GM21447 (cell line): ENCODE results near the gene OMP.
"Not testable (repeated sequence)": the region's sequence is repeated elsewhere in the genome, so short reads cannot be mapped to it uniquely, and the experiment has no call there.

ENCODE experiments used
- ATAC-seq: cut with Tn5 transposase; IDR thresholded peaks from one replicate; pipeline ENCODE4 v1.9.1; 2021; ENCODE audit not compliant: unreplicated experiment

The OMP gene

DNA sequence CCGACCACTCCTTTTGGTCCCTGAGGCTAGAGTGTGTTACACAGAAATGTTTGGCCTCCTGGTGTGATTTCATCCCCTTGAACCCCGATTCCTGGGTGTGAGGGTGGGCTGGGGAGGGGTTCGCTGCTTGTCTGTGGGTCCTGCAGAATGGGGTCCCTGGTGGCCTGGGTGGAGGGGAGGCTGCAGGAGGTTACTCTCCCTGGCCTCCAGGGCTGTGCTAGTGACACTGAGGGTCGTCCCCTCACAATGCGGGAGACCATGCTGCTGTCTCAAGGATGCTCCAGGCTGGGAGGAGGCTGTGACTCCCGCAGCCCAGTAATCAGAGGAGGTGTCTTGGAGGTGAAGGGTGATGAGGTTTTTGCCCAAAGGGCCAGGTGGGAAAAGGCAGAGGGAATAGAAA is 17.0 kb upstream of the OMP start:
- no peak for ATAC-seq

DNA sequence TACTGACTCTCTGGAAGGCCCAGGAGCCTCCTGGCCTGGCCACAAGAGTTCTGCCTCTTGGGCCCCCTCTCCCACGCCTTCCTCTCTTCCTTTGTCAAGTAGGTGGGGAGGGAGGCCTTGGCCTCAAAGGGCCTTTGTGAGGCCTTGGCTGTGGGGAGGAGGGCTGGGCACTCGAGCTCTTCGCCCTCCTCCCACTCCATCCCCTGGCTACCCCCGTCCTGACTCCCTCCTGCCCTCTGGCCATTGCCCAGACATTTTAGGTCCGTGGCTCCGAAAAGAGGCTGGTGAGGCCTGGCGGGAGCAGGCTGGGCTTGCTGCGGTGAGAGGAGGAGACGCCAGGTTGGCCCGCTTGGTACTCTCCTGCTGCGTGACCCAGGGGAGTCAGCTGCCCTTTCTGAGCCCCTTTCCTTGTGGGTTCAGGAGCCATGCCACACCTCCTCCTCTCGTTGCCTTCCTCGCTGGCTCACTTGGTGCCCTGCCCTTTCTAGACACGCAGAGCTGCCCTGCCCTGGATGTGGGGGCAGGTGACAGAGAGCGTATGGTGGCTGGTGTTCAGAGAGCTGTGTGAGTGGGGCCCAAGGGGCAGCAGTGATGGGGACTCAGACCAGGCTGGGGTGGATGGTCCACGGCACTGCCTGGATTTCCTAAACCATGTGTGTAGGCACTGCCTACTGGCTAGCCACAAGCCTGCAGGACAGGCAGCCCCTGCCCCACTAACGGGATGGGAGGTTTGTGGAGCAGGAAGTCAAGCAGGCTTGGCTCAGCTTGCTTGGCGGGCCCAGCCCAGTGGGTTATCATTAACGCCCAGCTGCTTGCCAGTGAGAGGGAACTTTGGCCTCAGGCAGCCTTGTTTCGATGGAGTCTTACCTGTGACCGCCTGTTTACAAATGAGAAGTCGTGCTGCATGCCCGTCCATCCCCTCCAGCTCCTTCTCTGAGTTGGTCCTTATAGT is 15.8 kb upstream of the OMP start:
- ATAC-seq = no peak

DNA sequence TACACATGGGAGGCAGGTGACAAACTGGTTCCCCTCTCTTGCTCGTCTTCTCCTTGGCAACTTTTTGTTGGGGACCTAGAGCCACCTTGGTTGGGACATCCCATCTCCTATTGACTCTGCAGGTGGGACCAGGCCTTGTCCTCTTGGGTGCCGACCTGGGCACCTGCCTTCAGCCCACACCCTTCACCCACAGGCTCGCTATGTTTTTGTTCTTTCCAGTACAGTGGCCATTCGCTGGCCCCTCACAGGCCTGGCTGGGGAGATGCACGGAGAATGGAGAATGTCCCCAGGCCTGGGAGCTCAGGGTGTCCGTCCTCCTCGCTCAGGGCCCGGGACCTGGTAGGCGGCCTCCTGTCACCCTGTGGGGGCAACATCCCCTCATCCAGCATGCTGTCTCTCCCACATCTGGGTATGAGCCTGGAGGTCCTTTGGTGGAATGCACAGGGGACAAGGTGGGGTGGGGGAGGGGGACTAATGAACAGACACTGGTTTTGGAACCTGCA is 14.9 kb upstream of the OMP start:
- no peak for ATAC-seq

DNA sequence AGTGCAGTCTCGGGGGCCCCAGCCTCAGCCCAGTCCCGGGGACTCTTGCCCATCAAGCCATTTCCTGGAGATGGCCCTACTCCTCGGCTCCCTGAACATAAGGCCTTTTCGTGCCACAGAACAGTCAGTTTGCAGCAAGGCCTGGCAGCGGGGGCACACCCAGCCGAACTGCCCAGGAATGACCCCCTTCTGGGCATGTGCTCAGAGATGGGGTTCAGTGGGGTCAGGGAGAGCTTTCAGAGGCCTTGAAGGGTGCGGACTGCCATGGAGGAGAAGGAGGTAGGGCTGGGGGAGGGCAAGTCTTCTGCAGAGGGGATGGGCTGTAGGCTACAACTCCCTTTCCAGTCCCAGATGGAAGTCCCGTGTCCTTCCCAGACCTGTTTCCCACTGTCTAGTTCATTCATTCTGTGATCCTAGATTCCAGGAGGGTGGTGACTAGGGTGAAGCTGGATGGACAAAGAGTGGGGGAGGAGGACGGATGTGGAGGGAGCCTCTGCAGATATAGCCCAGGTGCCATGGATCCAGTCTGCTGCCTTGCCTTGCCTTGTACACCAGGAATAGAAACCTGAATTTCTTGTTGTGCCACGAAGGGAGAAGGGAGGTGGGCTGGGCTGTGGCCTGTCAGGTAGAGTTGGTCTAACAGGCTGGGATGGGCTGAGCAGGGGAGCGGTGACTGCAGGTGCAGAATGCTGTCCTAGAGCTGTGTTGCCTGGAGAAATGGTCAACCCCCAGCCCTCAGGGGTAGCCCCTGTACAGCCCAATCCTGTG is 14.2 kb upstream of the OMP start:
- ATAC-seq = no peak

DNA sequence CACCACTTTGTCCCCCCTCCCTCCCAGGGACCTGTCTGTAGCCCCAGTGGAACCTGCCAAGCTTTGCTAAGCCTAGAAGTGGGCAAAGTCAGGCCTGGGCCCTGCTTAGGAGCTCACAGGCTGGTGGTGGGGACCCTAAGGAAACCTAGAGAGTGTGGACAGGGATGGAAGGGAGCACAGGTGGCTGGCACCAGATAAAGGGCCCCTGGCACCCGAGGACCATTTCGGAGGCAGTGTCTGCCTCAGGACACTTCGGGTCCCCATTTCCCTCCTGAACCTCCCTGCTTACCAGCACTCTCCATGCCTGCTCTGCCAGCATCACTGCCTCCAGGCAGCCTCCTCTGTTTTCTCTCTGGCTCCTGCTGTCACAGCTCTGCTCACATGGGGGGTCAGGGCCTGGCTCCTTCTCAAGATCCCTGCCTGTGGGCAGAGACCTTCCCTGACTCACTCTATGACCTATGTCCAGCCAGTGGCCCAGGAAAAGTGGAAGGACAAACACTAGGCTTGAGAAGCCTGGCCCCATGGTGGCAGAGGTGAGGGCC is 13.6 kb upstream of the OMP start:
- ATAC-seq = no peak

DNA sequence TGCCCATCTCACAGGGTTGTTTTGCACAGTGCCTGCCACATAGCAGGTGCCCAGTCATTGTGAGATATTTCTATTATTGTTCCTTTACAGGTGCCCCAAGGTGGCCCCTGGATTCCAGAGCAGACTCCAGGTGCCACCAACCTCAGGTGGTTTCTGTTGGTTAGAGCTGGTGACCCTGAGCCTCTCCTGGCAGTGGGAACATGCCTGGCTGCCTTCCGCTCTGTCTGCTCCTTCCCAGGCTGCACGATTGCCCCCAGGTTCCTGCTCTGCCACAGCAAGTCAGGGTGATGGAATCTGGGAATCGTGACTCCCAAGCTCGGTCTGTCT is 12.6 kb upstream of the OMP start:
- no peak for ATAC-seq

DNA sequence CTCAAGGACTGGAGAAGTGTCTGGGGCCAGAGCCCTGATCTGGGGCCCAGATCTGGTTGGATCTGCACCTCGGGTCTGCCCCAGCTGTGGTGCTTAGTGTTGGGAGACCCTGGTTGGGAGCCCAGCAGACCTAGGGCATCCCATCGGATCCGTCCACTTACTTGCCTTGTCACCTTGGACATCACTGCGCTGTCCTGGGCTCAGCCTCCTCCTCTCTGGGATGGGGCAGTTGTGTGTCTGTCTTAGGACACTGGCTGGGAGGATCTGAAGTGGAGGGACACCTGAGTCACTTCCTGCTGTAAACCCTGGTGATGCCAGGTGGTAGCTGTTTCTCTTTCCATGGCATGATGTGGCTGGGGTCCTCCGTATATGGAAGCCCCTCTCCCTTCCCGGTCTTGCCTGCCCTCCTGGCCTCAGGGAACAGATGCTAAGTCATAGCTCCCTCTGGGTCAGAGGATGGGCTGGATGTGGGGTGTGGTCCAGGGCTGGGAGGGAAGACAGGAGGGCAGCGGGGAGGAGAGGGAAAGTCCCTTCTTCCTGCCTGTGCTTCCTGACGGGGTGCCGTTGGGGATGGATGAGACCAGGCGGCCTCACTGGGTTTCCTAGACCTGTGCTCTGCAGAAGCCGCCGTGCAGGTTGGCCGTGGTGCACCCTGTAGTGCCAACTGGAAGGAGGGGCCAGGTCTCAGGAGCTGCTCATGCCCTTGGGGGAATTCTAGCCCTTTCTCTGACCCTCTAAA is 12.1 kb upstream of the OMP start:
- ATAC-seq = no peak

DNA sequence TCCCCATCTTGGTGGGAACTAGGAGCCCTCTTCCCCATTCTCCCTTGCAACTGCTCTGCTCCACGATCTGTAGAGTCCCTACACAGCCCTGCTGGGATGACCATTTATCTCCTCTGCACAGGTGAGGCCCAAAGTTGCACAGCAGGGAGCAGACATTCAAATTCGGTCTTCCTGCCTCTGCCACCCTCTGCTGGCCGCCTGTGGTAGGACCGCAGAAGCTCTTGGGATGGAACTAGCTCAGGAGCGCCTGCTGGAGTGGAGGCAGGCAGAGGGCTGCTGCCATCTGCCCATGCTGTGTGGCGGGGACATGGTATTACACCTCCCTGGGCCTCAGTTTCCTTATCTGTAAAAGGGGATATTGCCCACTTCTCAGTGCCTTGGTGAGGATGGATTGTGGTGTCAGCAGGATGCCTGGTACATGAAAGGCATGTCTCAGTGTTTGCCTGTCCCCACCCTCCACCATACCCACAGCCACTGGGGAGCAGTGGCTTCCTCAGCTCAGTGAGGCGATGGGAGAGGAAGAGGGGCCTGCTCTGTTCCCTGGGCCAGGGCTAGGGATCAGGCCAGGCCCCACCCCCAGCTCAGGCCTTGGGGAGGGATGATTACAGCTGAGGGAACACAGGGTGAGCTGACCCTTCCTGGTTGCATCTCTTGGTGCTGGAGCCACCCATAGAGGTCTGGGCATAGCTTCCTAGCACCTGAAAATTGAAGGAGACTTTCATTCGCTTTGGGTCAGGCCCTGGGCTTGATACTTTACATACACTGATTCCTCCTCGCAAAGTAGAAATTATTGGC is 11.3 kb upstream of the OMP start:
- ATAC-seq = peak; percentile 93

DNA sequence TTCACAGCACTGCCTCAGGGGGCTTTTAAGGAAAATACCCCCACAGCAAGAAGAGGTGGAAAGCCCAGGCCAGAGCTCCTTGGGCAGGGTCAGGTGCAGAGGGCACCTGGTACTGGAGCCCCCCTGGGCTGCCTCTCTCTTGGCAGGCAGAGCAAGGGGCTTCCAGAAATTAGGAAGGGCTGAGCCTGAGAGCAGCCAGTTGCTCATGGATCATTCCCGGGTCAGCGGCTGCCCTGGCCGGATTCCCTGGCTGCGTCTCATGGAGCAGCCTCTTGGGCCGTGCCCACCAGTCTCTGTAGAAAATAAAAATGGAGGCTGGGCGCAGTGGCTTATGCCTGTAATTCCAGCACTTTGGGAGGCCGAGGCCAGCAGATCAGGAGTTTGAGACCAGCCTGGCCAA is 10.3 kb upstream of the OMP start:
- no peak for ATAC-seq

DNA sequence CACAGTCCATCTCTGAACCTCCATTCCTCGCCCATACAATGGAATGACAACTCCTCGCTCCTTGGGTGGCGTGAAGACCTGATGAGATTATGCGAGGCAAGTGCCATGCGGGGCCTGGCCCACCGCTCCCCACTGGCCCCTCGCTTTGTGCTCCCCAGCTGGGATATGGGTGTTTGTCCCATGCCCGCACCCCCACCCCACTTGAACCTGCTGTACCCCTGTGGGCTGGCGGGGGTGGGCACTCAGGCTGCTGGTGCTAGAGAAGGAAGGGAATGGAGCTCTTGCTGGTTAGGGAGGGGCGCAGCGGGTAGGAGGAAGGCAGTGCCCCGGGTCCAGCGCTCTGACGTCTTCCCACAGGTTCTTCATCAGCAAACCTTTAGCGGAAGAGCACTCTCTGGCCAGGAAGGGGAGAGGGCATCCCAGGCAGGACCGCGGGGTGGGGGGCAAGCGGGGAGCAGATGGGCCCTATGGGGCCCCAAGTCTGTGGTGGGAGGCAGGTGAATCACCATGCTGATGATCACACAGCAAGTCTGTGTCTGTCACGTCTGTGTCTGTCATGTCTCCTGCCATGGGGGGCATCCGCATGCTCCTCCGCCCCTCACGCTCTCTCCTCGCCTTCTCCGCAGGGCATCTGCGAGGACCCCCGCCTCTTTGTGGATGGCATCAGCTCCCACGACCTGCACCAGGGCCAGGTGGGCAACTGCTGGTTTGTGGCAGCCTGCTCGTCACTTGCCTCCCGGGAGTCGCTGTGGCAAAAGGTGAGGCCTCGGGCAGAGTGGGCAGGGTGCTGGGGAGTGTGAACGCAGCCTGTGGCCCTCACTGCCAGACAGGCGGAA is 9.4 kb upstream of the OMP start:
- ATAC-seq = no peak

DNA sequence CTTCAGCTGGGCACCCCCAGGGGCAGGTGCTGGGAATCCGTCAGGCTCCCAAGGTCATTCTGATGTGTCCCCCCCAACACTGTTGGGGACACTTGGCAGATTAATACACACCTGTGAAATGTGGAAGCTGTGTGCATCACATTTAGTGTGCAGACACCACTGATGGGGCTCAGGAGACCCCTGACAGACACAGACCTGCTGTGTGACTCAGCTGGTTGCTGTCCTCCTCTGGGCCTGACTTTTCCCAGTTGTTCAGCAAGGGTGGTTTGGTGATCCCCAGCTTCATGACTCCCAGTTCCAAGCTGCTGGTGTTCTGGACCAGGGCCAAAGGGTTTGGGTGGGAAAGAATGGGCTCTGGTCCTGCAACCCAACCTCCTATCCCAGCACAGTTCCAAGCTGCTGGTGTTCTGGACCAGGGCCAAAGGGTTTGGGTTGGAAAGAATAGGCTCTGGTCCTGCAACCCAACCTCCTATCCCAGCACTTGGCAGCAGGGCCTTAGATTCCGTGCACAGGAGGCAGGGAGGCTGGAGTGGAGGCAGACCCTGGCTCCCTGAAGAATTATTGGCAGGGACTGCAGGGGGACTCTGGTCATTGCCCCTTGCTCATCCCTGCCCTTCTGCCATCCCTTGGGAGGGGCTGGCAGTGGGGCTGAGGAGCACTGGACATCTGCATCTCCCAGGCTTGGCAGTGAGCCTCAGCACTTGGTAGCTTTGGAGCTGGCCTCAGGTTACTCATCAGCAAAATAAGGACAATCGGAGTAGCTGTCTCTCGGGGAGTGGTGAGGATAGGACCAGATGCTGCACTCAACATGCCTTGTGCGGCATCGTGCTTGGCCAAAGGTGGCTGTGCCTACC is 8.4 kb upstream of the OMP start:
- ATAC-seq = no peak

DNA sequence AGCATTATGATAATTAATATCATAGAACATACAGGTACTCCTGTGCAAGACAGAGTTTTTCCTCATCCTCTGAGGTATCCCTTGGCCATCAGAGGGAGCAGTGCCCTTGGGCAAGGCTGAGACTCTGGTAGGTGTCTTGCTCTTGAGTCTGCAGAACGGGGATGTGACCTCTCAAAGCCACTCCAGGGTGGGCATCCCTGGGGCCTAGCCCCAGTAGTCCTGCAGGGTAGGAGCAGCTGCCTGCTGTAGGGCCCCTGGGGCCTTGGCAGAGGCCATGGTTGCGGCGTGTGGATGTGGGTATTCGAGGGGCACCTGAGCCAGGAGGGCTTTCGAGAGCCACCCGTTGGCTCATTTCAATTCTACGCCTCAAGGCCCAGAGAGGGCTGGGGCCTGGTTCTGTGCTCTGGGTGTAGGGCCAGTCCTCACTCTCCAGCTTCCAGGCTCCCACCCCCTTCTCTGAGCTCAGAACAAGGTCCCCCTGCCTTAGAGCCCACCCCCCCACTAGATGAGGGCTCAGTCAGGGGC is 7.7 kb upstream of the OMP start:
- ATAC-seq = no peak

DNA sequence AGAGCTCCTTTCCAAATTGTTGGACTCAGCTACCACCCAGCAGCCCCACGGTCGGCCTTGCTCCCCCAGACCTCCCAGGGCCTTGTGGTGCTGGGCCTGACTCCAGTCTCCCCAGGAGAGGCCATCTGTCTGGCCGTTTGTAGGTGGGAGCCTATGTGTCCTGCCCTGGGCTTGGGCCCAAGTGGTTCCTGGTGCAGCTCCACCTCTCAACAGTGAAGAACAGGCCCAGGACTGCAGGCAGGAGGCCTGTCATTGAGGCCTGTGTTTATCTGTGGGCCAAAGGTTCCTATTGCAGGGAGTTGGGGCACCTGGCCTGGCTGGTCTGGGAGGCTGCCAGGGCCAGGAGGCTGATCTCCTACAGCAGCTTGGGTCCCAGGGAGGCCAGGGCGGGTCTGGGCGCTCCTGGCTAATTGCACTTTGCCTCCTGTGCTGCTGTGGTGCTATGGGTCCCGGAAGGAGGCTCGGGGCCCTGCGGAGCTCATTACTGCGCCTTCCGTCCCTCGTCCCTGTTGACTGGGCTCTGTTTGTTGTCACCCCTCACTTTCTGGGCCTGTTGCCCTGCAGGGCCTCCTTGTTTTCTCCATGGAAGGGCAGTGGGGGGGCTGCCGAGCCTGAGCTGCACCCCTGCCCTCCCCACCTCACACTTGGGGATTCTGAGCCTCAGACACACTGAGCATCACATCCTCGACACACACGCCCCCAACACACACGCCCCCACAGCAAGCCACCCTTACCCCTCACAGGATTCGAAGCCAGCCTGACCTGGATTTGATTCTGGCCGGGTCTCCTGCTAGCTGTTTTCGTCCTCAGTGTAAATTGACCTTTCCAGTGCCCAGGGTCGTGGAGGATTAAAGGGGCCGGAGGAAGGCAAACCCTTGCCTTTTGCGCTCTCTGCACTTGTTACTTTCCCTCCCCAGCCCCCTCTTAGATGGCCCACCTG is 6.8 kb upstream of the OMP start:
- ATAC-seq = no peak

DNA sequence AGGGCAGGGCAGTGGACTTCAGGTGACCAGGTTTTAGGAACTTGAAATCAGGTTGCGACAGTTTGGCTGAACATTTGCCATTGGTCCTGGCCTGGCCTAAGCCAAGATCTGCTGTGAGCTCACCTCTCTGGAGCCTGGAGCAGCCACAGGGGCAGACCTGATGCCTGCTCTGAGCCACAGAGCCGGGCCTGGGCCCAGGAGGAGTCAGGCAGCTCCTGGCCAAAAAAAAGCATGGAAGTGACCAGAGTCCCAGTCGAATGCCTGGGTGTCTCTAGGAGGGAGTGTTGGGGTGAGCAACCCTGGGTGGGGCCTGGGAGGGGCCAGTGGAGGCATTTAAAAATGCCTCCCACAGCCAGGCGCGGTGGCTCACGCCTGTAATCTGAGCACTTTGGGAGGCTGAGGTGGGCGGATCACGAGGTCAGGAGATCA is 6.0 kb upstream of the OMP start:
- ATAC-seq = no peak

DNA sequence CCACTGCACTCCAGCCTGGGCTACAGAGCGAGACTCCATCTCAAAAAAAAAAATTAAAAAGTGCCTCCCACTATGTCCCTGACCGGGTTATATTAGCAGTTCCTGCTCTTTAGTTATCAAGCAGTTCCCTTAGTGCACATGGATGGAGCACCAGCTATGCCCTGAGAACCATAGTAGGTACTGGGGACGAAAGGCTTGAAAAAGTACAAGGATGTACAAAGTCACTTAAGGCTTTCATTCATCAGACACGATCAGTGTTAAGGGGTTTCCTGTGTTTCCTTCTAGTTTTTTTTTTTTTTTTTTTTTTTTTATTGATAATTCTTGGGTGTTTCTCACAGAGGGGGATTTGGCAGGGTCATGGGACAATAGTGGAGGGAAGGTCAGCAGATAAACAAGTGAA is 5.5 kb upstream of the OMP start:
- ATAC-seq = not testable (repeated sequence)

DNA sequence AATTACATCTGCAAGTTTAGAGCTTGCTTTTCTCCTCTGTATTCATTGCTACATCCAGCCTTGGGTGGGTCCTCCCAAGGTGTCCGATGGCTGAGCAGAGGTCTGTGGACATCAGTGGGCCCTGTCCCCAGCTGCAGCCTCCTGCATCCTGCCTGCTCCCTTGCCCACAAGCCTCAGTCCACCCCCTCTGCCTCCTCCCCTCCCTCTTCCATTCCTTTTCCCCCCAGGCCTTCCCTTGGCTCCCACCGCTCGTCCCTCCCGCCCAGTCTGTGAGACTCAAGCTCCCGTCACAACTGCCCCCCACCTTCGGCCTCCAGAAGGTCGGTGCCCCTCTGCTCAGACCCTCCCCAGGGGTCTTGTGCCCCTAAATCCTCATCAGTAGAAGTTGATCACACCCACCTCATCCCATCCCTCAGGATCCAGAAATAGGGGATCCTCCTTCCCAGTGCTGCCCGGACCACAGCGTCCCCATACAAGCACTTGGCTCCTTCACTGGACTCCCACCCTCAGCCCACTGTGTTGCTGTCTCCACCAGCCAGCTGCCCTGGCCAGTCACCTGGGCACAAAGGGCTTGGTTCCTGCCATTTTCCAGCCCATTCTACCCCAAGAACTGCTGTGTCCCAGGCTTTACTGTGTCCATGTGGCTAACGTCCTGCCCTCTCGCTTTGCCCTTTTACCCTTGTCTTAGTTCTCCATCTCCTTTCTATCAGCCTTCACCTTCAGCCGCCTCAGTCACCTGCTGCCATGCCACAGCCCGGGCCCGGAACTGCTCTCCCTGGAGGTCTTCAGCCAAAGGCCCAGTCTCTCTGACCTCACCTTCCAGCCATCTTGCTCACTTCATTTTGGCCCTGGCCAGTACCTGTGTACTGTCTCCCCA is 2.2 kb upstream of the OMP start:
- ATAC-seq = no peak
